Measurements from ENCODE around the gene VSIG10L2.

VSIG10L2 gene

DNA sequence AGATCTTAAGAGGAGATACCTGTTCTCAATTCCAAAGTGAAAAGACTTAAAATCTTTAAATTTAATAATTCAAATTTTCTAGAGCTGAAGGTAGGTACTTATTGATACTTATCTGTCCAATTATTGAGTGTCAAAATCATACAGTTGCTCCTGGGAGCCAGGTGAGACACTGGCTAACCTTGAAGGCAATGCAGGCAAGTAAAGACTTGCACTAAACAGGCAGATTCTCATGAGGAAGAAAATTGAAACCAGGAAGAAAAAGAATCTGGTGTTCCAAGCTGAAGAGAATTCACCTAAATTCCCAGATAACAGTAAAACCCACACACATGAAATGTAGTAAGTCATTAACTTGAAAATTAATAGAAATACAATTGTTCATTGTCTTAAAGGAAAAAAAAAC, 30.3 kb downstream of the VSIG10L2 start:
- no peak overlapping the region for H3K4me3 ChIP-seq (ENCODE audit: control insufficient read depth, low read depth, low read length)
- DNase-seq (ENCODE audit: low read depth): no peak
- TF ChIP-seq, protein P1, sequence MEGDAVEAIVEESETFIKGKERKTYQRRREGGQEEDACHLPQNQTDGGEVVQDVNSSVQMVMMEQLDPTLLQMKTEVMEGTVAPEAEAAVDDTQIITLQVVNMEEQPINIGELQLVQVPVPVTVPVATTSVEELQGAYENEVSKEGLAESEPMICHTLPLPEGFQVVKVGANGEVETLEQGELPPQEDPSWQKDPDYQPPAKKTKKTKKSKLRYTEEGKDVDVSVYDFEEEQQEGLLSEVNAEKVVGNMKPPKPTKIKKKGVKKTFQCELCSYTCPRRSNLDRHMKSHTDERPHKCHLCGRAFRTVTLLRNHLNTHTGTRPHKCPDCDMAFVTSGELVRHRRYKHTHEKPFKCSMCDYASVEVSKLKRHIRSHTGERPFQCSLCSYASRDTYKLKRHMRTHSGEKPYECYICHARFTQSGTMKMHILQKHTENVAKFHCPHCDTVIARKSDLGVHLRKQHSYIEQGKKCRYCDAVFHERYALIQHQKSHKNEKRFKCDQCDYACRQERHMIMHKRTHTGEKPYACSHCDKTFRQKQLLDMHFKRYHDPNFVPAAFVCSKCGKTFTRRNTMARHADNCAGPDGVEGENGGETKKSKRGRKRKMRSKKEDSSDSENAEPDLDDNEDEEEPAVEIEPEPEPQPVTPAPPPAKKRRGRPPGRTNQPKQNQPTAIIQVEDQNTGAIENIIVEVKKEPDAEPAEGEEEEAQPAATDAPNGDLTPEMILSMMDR (IDR thresholded peaks at IDR 0.05; ENCODE audit: control insufficient read depth, insufficient read depth, low read depth, low read length, missing control alignments): no peak

DNA sequence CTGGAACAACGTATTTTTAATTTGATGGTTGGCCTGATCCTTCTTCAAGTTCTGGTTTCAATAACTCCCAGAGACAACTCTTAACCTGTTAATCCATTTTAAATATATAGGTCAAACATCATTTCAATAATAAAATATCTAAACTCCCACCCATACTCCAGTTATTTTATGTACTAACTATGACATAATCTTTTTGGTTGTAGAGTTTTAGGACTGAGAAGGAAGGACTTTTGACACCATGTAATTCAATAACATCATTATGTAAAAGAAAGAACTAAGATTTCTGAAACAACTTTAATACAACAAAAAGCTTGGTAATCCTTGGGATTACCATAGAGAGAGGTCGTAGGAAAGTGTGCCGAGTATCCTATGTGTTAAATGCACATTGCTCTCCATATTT, 31.5 kb downstream of the VSIG10L2 start:
- no peak overlapping the region for H3K4me3 ChIP-seq (ENCODE audit: control insufficient read depth, low read depth, low read length)
- DNase-seq (ENCODE audit: low read depth): no peak
- TF ChIP-seq, protein P1 (IDR thresholded peaks at IDR 0.05; ENCODE audit: control insufficient read depth, insufficient read depth, low read depth, low read length, missing control alignments): no peak

DNA sequence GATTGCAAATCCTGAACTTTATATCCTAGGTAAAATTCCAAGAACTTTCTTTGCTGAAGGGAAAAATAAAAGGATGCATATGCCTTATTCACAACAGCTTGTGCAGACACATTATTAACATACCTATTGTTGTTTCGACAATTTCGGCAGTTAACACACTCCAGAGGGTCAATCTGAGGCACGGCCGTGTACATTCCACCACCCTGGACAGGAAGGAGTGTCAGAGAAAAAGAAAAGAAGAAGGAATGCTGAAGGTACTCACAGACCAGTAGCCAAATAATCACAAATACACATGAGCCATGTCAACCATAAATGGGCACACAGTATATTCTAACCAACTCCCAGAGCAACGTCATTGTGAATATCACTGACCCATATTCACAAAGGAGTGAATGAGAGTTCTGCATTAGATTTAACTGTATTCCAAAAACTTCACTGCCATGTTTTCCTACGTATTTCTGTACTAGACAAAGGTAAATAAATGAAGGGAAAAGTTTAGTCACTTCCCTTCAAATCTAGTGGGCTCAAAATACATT, 32.4 kb downstream of the VSIG10L2 start:
- TF ChIP-seq, protein P1 (IDR thresholded peaks at IDR 0.05; ENCODE audit: control insufficient read depth, insufficient read depth, low read depth, low read length, missing control alignments): no peak

DNA sequence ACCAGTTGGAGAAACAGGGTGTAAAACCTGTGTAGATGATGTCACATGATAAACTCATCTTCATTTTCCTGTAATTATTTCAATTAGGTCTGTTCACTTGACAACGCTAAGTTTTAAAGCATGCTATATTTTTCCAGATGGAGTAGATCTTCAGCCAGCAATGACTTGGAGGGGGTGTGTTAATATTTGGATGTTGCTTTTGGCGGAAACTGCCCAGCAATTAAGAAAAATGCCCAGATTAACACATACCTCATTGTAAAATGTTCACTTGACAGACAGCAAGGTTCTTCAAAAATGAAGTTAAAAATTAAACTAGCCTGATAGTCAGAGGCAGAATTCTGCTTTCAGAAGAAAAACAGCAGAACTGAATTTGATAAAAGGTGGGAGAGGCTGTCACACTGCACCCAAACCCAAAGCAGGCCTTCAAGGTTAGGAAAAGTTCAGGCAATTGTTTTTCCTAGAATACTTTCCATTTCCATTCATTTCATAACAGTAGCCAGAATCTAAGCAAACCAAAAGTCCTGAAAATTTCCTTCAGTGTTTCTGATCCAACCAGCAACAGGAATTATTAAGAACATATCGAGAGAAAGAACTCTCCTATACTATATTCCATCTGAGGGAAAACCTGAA, 33.0 kb downstream of the VSIG10L2 start:
- no peak for DNase-seq (ENCODE audit: low read depth)
- TF ChIP-seq, protein P1 (IDR thresholded peaks at IDR 0.05; ENCODE audit: control insufficient read depth, insufficient read depth, low read depth, low read length, missing control alignments): no peak
- no peak overlapping the region for H3K4me3 ChIP-seq (ENCODE audit: control insufficient read depth, low read depth, low read length)

More for the DNA sequence above, 32.4 kb downstream of the VSIG10L2 start:
- no peak for DNase-seq (ENCODE audit: low read depth)
- no peak overlapping the region for H3K4me3 ChIP-seq (ENCODE audit: control insufficient read depth, low read depth, low read length)

DNA sequence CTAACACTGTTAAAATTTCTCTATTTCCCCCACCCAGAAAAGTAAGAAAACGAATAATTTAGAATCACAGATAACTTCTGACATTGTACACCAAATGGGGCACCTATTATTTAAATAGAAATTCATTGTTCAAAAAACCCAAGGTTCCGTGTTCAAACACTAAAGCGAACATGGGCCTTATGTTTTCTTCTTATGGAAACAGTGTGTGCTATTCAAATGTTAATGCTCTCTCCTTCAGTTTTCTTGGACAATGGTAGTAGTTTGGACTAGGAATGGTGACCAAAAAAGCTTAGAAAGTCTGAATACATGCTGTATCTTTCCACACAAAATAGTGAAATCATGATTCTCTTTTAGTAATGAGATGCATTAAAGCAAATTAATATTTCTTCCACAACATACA, 33.7 kb downstream of the VSIG10L2 start:
- DNase-seq (ENCODE audit: low read depth): no peak
- TF ChIP-seq, protein P1 (IDR thresholded peaks at IDR 0.05; ENCODE audit: control insufficient read depth, insufficient read depth, low read depth, low read length, missing control alignments): no peak
- no peak overlapping the region for H3K4me3 ChIP-seq (ENCODE audit: control insufficient read depth, low read depth, low read length)

DNA sequence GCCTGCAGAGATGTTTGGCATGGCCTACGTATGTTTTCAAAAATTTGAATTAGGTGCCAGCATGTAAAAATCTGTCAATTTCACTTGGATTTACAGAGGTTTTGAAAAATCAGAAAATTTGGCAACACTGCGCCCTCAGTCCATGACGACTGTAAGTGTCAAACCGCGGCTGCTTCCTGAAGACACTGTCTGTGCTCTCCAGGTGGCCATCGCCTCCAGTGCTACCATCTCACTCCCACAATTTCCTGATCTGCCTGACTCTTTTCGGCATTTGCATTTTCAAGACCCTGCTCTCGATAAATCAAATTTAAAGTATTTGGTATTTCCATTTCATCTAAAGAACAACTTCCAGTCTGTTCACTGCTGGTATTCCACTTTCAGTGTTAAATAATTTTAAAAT, 34.6 kb downstream of the VSIG10L2 start:
- DNase-seq (ENCODE audit: low read depth): no peak
- H3K4me3 ChIP-seq (ENCODE audit: control insufficient read depth, low read depth, low read length): no peak overlapping the region
- TF ChIP-seq, protein P1 (IDR thresholded peaks at IDR 0.05; ENCODE audit: control insufficient read depth, insufficient read depth, low read depth, low read length, missing control alignments): no peak

Measured in AG09309 (cell line).